GM21526 (cell line): ENCODE measurements around the gene PEA15.

Experiments used
- ATAC-seq: cut with Tn5 transposase; IDR thresholded peaks from one replicate; pipeline ENCODE4 v1.9.1; 2021; ENCODE audit warnings: moderate library complexity; ENCODE audit not compliant: unreplicated experiment, low FRiP score

The PEA15 gene

DNA sequence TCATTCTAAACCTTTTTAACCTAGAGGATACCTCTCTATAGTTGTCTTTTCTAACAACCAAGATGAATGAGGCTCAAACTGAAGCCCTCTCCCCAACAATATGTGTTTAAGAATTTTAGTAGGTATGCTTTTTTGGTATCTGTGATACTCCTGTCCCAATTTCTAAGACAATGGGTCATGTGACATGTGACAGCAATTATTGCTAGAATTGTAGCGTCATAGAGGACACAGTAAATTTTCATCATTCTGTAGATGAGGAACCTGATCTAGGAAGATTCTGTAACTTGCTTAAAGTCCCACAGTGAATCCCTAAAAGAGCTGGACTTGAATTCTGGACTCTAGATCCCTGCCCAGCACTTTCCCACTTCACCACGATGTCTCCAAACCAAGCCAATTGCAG is 26.5 kb upstream of the PEA15 start:
- ATAC-seq = no peak

DNA sequence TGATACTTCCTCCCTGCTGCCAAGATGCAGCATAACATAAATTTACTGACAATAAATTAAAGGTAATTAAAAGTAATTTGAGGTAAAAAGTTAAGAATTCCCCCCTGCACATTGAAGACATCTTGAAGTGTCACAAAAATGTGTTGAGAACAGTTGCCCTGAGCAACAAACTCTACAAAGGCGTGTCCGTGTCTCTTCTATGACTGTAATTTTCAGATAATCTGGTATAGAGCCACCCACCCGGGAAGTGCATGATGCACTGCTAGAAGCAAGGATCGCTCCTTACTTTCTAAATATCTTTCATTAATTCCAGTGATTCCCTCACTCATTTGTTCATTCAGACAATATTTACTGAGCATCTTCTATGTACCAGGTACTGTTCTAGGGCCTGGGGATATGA is 25.8 kb upstream of the PEA15 start:
- no peak for ATAC-seq

- no peak for ATAC-seq
Observed at GRCh38 chr1:160186246-160186645, 18.9 kb upstream of the PEA15 start.

- no peak for ATAC-seq
Observed at GRCh38 chr1:160186729-160187128, 18.5 kb upstream of the PEA15 start.

DNA sequence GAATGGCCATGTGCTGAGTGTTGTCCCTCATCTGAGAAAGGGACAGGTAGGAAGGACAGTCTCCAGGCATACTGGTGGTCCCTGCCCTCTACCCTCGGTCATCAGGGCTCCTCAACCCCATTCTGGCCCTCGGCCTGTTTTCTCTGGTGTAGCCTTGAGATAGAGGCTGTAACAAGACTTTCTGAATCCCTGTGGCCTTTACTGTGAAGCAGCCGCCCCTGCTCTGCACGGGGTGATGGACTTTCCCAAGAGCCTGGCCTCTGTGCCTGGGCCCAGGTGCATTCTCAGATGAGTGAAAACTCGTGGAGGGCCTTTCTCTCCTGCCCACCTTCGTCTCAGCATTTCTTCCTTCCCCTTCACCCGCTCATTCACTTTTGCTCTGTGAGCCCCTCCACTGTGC is 17.8 kb upstream of the PEA15 start:
- no peak for ATAC-seq

- no peak for ATAC-seq
Observed at GRCh38 chr1:160188341-160188740, 16.8 kb upstream of the PEA15 start.

DNA sequence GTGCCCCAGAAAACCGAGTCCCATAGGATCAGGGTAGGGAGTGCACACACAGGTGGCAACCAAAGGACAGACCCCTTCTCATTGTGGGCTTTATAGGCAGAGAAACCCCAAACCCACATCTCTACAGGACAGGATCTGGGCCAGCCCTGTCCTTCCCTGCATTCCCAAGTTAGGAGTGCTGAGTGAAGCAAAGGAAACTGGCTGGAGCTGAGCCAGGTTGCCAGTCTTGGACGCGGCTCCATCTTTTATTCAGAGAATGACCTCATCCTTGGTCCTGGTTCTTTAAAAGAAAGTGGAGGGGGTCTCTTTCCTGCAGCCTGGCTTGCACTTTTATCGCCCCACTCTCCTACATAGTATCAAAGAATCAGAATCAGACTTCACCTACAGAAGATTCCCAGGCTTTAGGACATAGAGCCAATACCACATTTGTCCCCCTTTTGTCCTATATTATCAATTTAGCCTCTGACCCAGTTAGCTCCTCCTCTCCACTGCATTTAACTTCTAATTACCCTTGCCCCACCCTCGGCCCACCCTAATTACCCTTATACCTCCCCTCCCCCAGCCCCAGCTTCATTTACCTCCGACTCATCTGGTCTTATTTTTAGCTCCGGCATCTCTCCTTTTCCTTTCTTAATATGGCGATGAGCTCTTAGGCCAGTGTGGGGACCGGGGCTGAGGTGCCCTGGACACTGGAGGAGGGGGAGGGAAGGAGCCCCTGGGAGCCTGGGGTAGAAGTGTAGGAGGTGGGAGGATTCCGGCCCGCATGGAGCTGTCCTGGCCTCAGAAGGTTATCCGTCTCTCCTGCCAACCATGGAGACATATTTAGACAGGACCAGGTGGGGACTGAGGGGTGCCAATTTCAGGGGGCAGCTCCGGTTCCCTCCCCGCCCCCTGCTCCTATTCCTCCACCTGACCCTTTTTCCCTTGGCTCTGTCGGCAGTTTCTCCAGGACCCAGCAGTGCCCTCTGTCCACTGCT is 15.2 kb upstream of the PEA15 start, which contains the start of gene CASQ1:
Gene CASQ1, plus strand, starts transcription at position 927 of the 977 bp plus-strand sequence. CDS start 177 bp downstream, outside the sequence.
- no peak for ATAC-seq

GRCh38 chr1:160191756-160192155 is 13.4 kb upstream of the PEA15 start:
- no peak for ATAC-seq

- no peak for ATAC-seq
Observed at GRCh38 chr1:160192234-160192633, 12.9 kb upstream of the PEA15 start.

- ATAC-seq = peak; percentile 54
Observed at GRCh38 chr1:160193091-160193819, 11.9 kb upstream of the PEA15 start.

DNA sequence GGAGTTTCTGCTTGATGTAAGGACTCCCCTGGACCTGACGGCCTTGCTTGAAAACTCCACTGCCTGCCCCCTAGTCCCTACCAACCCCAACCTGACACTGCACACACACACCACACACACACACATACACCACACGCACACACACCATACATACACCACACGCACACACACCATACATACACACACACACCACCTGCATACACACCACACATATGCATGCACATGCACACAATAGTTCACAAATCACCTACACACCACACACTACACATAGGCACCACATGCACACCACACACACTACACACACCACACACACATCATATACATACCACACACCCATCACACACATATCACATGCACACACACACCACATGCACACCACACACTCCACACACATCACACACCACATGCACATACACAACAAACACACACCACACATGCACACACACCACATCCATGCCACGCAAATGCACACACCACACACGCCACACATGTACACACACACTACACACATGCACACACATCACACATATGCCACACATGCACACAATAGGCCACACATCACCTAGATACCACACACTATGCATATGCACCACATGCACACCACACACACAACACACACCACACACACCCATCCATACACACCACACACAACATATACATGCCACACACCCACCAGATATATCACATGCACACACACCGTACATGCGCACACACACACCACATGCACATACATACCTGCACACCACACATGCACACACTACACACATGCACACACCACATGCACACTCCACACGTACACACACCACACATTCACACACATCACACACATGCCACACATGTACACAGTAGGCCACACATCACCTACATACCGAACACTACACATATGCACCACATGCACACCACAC is 11.1 kb upstream of the PEA15 start:
- no peak for ATAC-seq

DNA sequence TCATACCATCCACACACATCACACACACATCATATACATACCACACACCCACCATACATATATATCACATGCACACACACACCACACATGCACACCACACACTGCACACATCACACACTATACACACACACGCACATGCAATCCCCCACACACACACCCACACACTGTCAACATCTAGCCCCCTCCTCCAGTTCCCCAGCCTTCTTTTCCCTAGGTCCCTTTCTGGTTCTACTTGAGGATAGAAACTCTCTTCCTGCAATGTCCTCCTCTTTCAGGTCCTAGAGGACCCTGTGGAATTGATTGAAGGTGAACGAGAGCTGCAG is 10.5 kb upstream of the PEA15 start:
- no peak for ATAC-seq

DNA sequence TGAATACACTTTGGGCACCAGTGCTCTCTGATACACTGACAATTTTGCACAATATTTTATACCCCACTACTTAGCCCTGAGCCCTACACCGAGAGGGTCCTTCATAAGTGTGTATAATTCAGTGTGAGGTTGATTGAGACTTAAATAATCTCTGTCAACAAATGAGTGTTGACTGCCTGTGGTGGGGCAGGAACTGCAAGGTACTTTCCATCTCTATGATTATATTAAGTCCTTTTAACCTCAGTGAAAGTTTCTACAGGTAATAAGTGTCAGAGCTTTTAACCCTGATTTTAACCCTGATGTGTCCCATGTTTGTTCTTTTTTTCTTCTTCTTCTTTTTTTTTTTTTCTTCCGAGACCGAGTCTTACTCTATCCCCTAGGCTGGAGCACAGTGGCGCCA is 9.0 kb upstream of the PEA15 start:
- no peak for ATAC-seq

- ATAC-seq = no peak
Observed at GRCh38 chr1:160197231-160197630, 8.0 kb upstream of the PEA15 start.

DNA sequence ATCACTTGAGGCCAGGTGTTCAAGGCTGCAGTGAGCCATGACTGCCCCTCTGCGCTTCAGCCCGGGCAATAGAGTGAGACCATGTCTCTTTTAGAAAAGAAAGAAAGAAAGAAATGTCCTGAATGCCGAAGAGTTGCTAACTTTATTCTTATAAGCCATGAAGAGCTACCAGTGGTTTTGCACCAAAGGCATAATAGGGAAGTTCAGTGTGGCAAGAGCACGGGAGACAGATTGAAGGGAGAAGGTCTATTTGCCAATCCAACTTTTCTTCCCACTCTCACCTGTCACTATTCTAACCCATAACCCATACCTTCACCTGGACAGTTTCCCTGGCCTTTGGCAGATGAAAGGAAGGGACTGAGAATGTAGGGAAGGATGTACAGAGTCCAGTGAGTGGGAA is 4.4 kb upstream of the PEA15 start:
- ATAC-seq = no peak

- peak; percentile 59 for ATAC-seq
Observed at GRCh38 chr1:160204526-160205241, 500 bp upstream of the PEA15 start.

DNA sequence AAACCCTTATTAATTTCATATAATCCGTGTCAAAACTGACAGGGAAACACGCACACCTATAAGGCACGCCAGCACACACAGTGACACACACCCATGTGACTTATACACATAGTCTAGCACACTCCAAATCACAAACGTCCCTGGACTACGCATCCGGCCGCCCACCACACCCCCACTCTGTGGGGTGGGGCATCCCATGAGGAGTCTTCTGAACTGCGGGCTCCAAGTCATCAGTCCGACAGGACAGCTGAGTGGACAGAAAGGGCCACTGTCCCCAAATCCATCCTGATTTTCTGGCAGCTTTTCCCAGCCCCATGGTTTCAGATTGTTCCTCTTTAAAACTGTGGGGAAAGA is 829 bp downstream of the PEA15 start:
- ATAC-seq = no peak

DNA sequence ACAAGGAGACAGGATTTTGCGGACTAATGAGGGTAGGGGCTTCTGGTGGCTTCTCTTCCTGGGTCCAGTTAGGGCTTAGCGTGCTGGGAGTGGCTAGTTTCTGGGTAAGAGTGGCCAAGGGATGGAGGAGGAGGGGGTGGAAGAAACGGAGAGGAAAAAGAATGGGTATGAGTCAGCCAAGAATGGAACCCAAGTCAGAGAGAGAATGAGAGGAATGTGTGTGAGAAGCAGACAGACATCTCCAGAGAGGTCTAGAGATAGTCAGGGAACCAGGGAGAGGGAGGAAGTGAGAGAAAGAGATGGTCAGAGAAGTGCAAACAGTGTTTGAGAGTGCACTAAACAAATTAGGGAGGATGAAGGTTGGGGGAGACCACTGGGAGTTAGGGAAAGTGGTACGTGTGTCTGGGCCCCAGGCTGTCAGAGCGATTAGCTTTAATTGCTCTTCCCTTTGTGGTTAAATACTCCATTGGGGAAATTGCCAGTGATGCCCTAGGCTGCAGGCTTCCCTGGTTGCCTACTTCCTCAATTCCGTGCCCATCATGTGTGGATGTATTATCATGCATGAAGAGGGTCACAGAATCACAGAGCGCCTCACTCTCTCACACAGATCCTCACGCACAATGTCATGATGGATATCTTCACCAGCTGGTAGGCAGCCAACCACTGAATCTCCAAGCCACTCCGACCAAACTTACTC is 1.4 kb downstream of the PEA15 start:
- ATAC-seq = no peak

DNA sequence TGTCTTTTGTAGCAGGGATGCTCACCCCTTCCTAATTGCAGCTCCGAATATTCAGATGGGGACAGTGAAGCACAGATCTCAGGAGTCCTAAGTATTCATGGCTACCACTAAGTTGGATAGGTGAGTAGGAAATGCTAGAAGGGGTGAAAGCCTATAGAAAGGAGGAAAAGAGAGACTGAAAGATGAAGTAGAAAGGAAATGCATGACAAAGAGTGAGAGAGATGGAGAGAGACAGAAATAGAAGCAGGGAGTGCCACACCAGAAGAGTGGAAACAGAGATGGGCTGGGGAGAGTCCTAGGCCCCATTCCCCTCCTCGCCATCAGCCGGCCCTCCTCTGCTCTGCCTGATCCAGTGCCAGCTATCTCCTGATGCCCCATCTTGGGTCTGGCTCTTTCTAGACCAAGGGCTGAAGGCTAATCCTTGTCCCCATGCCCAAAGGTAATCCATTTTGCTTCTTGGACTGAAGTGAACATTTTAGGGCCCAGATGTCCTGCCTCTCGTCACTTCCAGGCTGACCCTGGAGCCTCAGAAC is 2.0 kb downstream of the PEA15 start:
- no peak for ATAC-seq
